C4-2B (cell line): ENCODE results near the gene CCR6.

Experiments used
- H3K27ac ChIP-seq: fragments of 450-650 bp; 2 replicates; pipeline ENCODE4 v1.5.1; 2017
- CTCF ChIP-seq: fragments of 450-650 bp; conservative IDR thresholded peaks from 2 replicates; pipeline ENCODE4 v1.5.1; 2017; ENCODE audit warnings: mild to moderate bottlenecking
- ZFX ChIP-seq: fragments of 450-650 bp; IDR thresholded peaks from 2 replicates; pipeline ENCODE4 v1.6.1; 2017

Gene CCR6

GRCh38 chr6:167113935-167114910 is 8.7 kb upstream of the CCR6 start:
- no peak overlapping the region for H3K27ac ChIP-seq
- TF ChIP-seq ZFX (no peak), CTCF (no peak)

DNA sequence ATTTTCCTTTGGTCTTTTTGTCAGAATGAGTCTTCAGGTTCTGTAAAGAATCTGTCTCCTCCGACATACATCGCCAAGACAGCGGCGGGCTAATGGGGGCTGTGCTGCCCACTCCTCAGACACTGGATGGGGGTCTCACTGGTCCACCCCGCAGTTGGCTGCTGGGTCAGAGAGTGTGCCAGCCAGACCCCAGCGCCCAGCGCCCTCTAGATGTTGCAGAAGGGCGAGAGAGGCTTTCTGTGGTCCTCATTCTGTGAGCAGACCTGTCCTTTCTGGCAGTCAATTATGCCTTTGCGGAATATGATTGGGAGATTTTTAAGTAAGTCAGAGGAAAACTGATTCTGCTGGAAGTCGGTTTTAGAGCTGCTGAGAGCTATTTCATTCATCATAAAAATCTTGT is 7.8 kb upstream of the CCR6 start:
- no peak overlapping the region for H3K27ac ChIP-seq
- TF ChIP-seq ZFX (no peak), CTCF (no peak)

DNA sequence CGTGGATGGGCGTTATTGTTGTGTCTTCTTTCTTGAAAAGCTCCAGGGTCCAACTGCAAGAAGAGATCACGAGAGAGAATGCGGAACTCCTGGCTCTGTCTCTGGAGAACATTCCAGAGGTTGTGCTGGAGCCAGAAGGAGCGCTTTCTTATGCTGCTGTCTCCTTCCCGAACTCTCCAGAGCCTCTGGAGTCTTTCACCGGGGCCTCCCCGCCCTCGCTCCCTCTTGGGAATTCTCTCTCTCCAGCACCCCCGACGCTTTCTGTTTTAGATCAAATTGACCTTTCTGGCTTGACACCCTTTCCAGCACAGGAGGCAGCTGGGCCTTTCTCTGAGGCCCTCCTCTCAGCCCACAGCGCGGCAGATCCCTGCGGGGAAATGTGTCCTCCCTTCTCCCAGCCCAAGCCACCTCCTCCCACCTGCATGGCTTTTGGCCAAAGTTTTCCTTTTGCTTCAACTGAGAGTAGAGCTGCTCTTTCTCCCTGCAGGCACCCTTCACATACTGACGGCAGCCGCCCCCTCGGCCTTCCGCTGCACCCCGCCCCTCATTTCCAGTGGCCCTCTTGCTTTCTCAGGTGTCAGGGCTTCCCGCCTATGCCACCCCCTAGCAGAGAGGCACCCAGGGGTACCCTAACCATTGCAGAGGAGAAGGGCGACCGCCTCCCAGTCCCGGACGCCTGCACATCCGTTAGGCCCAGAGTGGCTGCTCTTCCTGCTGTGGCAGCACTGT is 6.6 kb upstream of the CCR6 start:
- H3K27ac ChIP-seq = no peak overlapping the region
- TF ChIP-seq ZFX (no peak), CTCF (no peak)

- no peak overlapping the region for H3K27ac ChIP-seq
- TF ChIP-seq ZFX = no peak
- TF ChIP-seq CTCF = no peak
Observed at GRCh38 chr6:167116838-167117228, 6.1 kb upstream of the CCR6 start.

- H3K27ac ChIP-seq = no peak overlapping the region
- no peak for TF ChIP-seq ZFX
- TF ChIP-seq CTCF = no peak
Observed at GRCh38 chr6:167118006-167118405, 4.9 kb upstream of the CCR6 start.

DNA sequence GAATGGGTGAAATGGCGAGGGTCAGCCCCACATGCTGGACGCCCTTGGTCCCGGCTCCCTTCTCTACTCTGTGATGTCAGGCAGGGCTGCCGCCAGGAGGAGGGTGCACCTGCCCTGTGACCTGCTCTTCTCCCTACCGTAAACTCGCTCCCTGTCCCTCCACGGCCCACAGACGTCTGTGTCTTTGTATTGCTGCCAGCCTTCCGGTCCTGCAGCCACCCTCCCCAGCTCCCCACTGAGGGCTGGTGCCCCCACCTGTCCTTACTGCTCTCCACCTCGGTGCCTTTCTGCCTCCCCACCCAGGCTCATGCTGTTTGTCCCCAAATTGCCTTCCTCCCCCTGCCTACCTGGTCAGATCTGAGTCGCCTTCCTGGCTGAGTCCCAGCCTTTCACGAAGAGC is 4.1 kb upstream of the CCR6 start:
- TF ChIP-seq CTCF = no peak
- no peak for TF ChIP-seq ZFX
- no peak overlapping the region for H3K27ac ChIP-seq
